Measurements from ENCODE around the gene STRA6.

GRCh38 chr15:74144153-74144775, 58.3 kb downstream of the STRA6 start:
- 0 out of 2 replicates have a peak, but pooled peaks have one; percentile 11 for TF ChIP-seq CTCF (conservative IDR thresholded peaks at IDR 0.05; ENCODE audit: low read depth, low read length)
- TF ChIP-seq EZH2phosphoT487 (IDR thresholded peaks at IDR 0.05; ENCODE audit: borderline replicate concordance, low read length) = no peak
- TF ChIP-seq EZH2 (IDR thresholded peaks at IDR 0.05; ENCODE audit: low read length, unreplicated experiment) = no peak
